Epithelial cell of proximal tubule (primary cell): Measurements from ENCODE around the gene SLAMF7. TPM values are rescaled to one million over a fixed set of nuclear protein-coding genes. Genes with fewer than 3 reads are reported as not detected.
A peak's percentile ranks its signal among the peaks of the same experiment; 100 is the strongest.

ENCODE experiments used
- DNase-seq: peaks from one replicate; pipeline ENCODE4 v3.0.0-alpha.2; 2011; ENCODE audit warnings: low read depth
- H3K4me3 ChIP-seq: 2 replicates; pipeline ENCODE4 v1.5.1; 2011; ENCODE audit warnings: low read depth, mild to moderate bottlenecking, low read length
- total RNA-seq: library from RNA; depleted of rRNA; stranded (reverse); fragments of >200 nt; gene quantifications from 2 replicates; pipeline ENCODE4 v1.2.3, GENCODE V29; 2015
- TF ChIP-seq, protein P1 (sequence below): conservative IDR thresholded peaks from 2 replicates; pipeline ENCODE4 v1.5.1; 2012; ENCODE audit warnings: low read depth, mild to moderate bottlenecking, low read length

SLAMF7 gene
- total RNA-seq, 1 donor from 2014 or later = 0.06 TPM

GRCh38 chr1:160744852-160745520 lies 5.9 kb downstream of the SLAMF7 start:
- TF ChIP-seq, protein P1, sequence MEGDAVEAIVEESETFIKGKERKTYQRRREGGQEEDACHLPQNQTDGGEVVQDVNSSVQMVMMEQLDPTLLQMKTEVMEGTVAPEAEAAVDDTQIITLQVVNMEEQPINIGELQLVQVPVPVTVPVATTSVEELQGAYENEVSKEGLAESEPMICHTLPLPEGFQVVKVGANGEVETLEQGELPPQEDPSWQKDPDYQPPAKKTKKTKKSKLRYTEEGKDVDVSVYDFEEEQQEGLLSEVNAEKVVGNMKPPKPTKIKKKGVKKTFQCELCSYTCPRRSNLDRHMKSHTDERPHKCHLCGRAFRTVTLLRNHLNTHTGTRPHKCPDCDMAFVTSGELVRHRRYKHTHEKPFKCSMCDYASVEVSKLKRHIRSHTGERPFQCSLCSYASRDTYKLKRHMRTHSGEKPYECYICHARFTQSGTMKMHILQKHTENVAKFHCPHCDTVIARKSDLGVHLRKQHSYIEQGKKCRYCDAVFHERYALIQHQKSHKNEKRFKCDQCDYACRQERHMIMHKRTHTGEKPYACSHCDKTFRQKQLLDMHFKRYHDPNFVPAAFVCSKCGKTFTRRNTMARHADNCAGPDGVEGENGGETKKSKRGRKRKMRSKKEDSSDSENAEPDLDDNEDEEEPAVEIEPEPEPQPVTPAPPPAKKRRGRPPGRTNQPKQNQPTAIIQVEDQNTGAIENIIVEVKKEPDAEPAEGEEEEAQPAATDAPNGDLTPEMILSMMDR = no peak
- no peak overlapping the region for H3K4me3 ChIP-seq
- DNase-seq = no peak

DNA sequence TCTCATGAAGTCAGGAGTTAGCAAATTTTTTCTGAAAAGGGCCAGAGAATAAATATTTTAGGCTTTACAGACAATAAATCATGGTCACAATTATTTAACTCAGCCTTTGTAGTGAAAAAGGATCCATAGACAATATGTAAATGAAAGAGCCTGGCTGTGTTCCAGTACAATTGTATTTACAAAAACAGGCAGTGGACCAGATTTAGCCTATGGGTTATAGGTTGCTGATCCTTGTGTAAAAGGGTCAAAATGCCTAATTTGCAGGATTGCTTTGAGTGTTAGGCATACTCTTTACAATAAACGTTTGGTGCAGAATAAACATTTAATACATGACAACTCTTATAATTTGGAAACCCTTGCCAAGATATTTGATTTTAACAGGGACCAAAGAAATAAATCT lies 6.5 kb downstream of the SLAMF7 start:
- TF ChIP-seq, protein P1 = no peak
- no peak overlapping the region for H3K4me3 ChIP-seq
- DNase-seq = no peak

- TF ChIP-seq, protein P1 = no peak
- no peak for DNase-seq
- no peak overlapping the region for H3K4me3 ChIP-seq
These were observed 7.9 kb downstream of the SLAMF7 start for GRCh38 chr1:160746836-160747500.

GRCh38 chr1:160747717-160748116 lies 8.7 kb downstream of the SLAMF7 start:
- H3K4me3 ChIP-seq = no peak overlapping the region
- TF ChIP-seq, protein P1 = no peak
- no peak for DNase-seq

GRCh38 chr1:160748181-160748877 lies 9.3 kb downstream of the SLAMF7 start:
- no peak overlapping the region for H3K4me3 ChIP-seq
- TF ChIP-seq, protein P1 = peak; percentile 28
- no peak for DNase-seq

GRCh38 chr1:160748878-160749269 lies 9.8 kb downstream of the SLAMF7 start:
- no peak for DNase-seq
- no peak overlapping the region for H3K4me3 ChIP-seq
- TF ChIP-seq, protein P1 = no peak

GRCh38 chr1:160750608-160751007 lies 11.6 kb downstream of the SLAMF7 start:
- no peak overlapping the region for H3K4me3 ChIP-seq
- DNase-seq = no peak
- TF ChIP-seq, protein P1 = no peak
